HG03175 (cell line): ENCODE results near the gene RGS6.

Source experiments
- ATAC-seq: cut with Tn5 transposase; IDR thresholded peaks from one replicate; pipeline ENCODE4 v1.9.1; 2021; ENCODE audit warnings: mild to moderate bottlenecking, moderate library complexity; ENCODE audit not compliant: unreplicated experiment

Gene RGS6

DNA sequence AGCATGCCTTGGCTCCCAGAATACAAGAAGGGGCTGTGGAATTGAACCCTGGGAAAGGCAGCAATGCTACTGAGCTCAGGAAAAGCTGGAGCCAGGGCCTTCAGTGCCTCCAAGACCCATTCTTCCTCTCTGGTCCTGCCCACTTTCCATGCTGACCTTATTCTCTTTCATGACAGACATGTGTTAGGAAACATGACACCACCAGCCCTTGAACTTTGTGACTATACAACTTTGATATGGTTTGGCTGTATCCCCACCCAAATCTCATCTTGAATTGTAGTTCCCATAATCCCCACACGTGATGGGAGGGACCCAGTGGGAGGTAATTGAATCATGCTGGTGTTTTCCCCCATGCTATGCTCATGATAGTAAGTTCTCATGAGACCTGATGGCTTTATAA, 553.5 kb downstream of the RGS6 start:
- ATAC-seq = no peak

- ATAC-seq = no peak
Measured at GRCh38 chr14:72488514-72488913, 556.3 kb downstream of the RGS6 start.

GRCh38 chr14:72492196-72492595, 560.0 kb downstream of the RGS6 start:
- ATAC-seq = no peak

DNA sequence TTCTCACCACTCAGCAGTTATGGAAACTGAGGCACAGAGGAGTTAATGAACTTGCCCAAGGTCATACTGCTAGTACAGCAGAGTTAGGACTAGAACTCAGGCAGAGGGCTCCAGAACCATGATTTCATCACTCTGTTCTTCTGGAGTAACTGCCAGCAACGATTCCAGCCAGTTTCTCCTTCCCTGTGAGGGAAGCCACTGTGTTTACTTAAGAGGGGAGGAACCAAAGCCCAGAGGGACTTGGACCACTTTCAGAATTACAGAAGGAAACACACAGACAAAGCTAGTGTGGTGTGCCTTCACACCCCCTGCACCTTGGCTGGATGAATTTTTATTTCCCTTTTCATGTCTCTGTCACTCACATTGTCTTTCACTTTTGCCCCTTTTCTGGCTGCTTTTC, 563.4 kb downstream of the RGS6 start:
- no peak for ATAC-seq

DNA sequence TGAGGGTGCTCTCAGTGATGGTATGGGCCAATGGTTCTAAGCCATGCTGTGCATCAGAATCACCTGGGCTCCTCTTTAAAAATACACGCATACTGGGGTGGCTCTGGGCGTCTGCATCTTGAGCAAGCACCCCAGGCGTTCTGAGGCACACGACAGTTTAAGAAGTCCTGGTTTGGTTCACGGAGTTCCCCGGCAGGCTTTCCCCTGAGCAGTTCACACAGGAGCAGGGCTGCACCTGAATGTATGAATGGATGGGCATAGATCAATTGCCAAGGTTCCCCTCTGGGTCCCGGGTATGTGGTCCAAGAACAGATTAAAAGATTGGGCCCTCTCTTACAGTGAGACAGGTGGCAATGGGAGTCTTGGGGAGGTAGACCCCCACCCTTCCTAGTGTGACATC, 566.4 kb downstream of the RGS6 start:
- ATAC-seq = no peak

GRCh38 chr14:72499746-72500145, 567.5 kb downstream of the RGS6 start:
- ATAC-seq = no peak

GRCh38 chr14:72500234-72500838, 568.1 kb downstream of the RGS6 start:
- no peak for ATAC-seq

- ATAC-seq = no peak
Measured at GRCh38 chr14:72501439-72501838, 569.2 kb downstream of the RGS6 start.

DNA sequence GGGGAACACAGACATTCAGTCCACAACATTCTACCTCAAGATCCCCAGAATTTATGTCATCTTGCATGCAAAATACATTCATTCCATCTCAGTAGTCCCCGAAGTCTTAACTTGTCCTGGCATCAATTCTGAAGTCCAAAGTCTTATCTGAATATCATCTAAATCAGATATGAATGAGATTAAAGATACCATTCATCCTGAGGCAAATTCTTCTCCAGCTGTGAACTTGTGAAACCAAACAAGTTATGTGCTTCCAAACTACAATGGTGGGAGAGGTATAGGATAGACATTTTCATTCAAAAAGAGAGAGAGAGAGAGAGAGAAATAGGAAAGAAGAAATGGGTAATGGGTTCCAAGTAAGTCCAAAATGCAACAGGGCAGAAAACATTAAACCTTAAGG, 571.0 kb downstream of the RGS6 start:
- ATAC-seq = no peak

DNA sequence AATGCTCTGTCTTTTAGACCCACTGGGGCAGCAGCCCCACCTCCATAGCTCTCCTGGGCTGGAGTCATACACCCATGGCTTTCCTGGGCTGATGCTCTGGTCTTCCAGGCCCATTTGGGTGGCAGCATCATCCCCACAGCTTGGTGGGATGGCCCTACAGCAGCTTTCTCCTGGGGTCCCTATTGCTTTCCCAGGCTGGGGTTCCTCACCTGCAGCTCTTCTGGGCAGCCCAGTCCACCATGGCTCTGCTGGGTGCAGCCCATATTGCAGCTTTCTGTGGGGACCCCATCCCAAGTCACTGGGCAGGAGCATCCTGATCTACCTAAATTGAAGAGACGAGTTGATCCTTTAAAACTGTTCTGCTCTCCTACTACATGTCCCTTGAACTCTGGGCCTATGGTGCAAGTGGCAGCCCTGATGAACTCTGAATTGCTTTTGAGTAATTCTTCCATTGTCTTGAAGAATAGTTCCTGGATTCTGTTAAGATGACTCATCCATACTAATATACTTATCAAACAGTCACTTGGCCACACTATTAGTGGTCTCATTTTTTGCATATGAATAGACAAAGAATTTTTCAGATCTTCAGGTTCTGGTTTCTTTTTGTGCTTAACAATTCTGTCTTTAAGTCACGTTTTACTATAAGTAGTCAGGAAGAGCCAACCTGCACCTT, 571.6 kb downstream of the RGS6 start:
- ATAC-seq = no peak

DNA sequence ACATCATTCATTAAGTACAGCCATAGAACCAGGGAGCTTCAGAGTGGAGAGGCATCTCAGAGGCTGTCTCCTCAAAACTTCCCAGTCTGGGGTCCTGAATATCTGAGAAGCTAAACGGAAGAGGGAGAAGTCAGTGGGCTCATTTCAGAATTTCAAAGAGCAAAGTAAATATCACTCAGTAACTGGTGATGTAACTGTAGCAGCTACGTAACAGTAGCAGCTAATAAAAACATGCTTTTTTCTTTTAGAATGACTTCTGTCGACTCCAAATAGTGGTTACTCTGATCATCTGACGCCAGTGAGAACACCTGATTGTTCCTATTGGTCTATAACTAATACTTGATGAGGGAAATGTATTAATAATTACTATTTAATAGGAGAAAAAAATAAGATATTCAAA, 578.3 kb downstream of the RGS6 start:
- ATAC-seq = no peak

GRCh38 chr14:72512281-72512680, 580.1 kb downstream of the RGS6 start:
- no peak for ATAC-seq

DNA sequence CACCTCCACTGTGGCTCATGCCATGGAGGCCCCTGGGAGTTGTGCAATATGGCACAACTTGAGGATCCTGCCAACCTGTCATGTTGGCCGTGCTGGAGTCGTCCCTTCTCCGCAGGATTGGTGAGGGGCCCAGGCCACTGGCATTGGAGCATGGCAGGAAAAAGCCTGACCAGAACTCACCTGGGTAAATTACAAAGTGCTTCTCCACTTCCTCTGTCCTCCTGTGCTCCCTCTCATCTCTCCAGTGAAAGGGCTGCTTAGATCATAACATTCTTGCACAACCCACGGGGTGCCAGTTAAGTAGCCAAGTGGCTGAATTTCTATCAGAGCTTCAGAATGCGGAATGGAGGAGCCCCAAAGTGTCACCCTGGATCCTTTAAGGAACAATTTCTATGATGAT, 580.7 kb downstream of the RGS6 start:
- ATAC-seq = no peak

DNA sequence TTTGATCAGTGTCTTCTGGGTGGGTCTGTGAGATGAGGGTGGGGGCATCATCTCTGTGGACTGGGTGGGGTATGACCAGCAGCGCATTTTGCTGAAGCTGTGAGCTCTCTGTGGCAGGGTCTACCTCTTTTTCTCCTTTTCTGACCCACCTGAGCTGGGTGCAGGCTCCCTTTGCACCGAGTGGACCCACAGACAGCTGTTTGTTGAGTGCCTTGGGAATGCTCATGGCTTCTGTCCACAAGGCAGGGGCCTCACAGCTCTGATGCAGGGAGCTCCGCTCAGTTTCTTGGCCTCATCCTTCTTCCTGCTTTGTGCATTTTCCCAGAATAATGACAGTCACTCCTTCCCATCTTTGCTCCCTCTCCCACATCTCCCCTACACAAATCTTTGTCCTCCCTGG, 581.1 kb downstream of the RGS6 start:
- ATAC-seq = no peak

DNA sequence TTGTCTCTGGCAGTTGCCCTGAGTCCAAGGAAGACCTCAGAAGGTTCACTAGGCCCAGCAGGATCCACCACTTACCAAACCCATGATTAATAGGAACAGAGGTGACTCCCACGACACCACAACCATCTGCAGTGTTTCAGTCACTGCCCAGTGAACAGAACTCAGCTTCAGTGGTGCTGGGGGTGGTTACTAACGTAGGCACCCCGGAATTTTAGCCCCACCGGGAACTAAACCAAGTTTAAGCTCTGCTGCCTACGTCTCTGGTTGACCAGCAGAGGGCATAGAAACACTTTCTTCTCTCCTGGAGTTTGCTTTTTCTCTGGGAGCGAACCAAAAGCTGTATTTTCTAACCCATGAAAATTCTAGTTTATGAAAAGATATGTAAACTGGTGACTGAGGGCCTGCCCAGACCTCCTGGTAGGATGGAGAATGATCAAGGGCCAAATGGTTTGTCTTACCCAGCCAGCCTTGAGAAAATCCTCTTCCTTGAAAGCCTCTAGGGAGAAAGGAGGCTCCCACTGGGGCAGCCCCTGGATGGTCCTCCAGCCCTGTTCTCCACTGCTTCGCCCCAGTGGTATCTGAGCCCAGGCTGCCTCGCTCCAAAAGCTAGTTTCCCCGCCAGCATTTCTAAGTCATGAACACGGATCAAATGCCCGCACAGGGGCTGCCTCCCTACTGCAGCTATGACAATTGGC, 581.9 kb downstream of the RGS6 start:
- no peak for ATAC-seq

- ATAC-seq = no peak
Measured at GRCh38 chr14:72514660-72515025, 582.4 kb downstream of the RGS6 start.

DNA sequence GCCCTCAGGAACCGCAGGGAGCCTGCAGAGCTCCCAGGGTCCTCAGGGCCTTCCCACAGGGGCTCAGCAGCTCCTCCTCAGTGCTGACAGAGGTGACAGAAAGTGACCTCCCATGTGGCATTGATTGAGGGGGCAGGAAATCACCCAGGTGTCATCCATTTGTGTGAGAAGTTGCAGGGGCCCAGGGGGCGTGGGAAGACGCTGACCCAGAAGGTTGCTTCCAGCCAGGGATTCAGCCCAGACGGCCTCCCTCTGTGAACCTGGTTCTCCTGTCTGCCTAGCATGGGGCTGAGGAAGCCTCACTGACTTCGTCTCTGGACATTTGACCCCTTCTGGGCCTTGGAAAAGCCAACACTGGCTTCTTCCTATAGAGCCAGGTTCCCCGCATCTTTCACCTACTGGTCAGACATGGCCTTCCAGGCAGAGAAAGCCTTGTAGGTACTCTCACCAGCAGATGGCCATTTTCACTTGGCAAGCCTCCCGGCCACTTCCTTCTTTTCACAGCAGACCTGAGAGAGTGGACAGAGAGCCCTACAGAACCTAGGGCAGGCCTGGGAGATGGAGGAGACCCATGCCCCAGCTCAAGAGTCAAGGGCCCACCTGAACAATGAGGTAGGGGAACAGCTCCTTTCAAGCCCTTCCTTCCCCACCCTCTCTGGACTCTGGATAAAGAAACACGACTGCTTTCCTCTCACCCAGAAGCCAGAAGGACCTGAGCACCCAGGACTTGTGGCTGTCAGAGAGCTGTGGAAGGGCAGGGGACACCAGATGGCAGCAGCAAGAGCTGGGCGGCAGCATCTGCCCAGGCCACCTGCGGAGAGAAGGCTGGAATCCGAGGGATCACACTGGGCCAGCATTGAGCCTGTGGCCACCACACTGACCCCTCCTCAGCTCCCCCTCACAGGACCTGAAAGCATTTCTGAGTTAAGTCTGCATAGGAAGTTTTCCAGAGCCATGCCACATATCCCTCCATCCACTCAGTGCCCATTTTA, 583.8 kb downstream of the RGS6 start:
- no peak for ATAC-seq

GRCh38 chr14:72516936-72517700, 584.9 kb downstream of the RGS6 start:
- ATAC-seq = no peak

DNA sequence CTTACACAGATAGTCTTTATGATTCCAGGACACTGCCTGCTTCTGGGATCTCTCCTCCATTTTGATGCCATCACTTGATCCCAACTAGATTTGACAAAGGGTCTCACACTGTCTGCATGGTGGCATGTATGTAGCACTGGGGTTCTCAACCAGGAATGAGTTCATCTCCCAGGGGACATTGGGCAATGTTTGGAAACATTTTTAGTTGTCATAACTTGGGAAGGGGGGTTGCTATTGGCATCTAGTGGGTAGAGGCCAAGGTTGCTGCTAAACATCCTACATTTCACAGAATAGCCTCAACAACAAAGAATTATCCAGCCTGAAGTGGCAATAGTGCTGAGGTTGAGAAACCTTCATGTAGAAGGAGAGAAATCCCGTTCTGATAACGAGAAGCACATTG, 585.5 kb downstream of the RGS6 start:
- no peak for ATAC-seq

GRCh38 chr14:72518809-72519377, 586.7 kb downstream of the RGS6 start:
- peak; percentile 77 for ATAC-seq
